GM11168 (cell line): ENCODE measurements around the gene MAMDC4.
"Not testable (repeated sequence)": the region's sequence is repeated elsewhere in the genome, so short reads cannot be mapped to it uniquely, and the experiment has no call there.

ENCODE experiments used
- in situ Hi-C: fragments of 300-500 bp; cut with MboI; formaldehyde crosslinking; loops from one replicate; pipeline ENCODE4 v1.12.0; 2022; ENCODE audit warnings: low sequenced_read_pairs; ENCODE audit not compliant: unreplicated experiment

The MAMDC4 gene

DNA sequence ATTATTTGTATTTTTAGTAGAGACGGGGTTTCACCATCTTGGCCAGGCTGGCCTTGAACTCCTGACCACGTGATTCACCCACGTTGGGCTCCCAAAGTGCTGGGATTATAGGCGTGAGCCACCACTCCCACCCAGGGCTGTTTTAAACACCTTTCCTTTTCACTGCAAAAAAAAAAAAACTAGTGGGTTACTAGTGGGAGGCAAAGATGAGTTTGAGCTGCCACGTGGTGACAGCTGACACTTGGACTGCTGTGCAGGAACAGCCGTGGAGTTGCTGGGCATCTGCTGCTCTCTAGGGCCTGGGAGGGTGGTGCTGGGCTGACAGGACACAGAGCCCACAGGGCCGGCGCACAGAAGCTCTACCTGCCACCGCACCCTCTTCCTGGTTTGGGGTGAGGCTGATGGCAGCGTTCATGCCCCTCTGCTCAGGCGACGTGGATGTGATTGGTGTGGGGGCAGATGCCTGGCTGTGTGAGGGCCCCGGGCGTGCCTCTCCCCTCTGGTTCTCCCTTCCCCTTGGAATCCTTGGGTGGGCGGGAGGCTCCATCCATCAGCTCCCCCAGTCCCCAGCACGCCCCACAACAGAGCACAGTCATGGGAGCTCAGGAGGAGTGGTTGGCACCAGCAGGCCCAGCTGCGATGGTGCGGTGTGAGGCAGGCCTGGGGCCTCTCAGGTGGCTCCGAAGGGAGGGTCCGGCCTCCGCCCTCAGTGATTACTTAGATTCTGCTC lies 27.5 kb upstream of the MAMDC4 start:
- in situ Hi-C loops: no loop called here

DNA sequence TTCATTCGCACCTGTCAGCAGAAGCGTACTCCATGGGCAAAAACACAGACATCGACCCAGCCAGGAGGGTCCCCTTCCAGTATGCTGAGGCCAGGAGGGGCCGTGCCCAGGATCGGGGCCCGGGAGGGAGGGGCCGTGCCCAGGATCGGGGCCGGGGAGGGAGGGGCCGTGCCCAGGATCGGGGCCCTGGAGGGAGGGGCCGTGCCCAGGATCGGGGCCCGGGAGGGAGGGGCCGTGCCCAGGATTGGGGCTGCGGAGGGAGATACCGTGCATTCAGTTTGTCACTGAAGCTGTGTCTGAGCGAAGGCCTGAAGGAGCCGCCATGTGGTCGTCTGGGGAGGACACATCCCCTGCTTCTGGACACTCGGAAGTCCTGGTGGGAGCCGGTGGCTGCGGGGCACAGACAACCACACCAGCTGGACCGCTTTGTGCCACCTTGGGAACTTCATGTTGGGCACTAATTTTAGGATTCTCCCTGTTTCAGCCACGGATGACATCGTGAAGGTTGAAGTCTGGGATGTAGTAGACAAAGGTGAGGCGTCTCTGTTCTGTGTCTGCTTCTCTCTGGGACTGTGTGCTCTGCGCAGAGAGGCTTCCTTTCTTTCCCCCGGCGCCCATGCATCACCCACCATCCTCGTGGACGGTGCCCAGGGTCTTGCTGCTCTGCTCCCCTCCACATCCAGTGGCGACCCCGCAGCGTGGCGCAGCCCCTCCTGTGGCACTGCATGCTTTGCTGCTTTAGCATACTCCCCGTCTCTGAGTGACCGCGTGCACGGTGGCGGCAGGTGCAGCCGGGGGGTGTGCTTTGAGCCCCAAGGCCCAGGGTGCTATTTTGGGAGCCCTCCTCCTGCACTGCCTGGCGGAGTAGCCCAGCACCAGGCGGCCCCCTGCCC lies 26.6 kb upstream of the MAMDC4 start:
- in situ Hi-C loops: no loop called here

DNA sequence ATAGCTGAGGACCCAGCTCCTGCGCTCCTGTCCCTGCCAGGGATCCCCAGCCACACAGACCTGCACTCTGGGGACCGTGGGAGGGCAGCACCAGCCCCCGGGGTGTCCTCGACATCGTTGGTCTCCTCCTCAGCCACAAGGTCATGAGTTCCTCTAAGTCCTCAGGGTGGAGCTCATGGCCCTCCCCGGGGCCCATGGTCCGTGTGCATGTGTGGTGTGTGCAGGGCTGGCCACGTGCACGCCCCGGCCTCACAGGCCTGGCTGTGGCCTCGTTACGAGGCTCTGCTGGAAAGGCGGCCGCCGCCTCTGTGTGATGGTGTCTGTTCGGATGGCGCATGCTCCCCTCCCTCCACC lies 26.0 kb upstream of the MAMDC4 start:
- in situ Hi-C loops: no loop called here

- in situ Hi-C loops: no loop called here
These were observed 25.2 kb upstream of the MAMDC4 start for GRCh38 chr9:136826703-136827582.

GRCh38 chr9:136827794-136828473 lies 24.2 kb upstream of the MAMDC4 start:
- in situ Hi-C loops: no loop called here

GRCh38 chr9:136828474-136829140 lies 23.5 kb upstream of the MAMDC4 start:
- in situ Hi-C loops: no loop called here

DNA sequence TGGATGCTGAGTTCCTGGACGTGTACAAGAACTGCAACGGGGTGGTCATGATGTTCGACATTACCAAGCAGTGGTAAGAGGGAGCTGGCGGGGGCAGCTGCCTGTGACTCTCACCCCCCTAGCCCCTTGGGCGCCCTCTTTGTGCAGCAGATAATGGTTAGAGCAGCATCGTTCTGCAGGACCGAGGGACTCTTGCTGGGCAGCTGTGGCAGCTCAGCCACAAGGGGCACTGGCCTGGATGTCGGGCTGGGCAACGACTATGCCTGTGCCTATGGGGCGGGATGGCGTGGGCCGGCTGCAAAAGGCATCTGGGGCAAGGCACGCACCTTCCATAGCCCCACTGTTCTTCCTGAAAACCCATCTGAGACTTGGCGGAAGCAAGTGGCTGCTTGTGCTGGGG lies 22.7 kb upstream of the MAMDC4 start:
- in situ Hi-C loops: no loop called here

DNA sequence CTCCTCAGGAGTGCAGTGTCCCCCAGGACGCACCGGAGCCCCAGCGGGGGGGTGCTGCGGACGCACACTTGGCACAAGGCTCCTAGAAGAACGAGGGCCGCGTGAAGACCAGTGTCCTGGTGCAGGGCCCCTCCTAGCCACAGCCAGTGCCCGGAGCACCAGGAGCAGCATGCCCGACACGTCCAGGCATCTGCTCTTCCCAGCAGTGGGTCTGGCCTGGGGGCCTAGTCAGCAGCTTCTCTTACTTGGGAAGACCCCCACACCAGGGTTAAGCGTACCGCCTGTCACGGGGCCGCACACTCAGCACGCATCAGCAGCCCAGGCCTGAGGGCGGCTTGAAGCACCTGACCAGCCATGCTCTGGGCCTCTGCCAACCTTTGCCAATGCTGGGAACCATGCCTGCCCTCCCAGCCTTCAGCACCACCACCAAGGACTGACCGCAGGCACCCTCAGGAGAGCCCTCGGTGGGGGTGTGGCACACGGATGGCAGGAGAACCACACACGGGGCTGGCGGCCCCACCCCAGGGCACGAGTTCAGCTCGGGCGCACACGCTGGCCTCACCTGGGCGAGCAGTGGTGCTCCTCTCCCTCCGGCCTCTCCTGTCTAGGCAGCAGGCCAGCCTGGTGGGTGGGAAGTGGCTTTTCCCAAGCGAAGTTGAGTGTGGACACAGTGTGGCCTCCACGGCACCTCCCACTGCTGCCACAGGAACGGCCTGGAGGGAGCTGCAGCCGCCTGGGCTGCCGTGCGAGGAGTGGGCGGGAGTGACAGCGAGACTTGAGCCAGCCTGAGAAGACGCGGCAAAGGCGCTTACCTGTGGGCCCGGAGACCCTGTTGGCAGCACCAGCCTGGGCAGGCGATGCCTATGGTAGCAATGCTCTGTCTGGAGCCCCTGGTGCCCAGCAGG lies 21.9 kb upstream of the MAMDC4 start:
- in situ Hi-C loops: no loop called here

DNA sequence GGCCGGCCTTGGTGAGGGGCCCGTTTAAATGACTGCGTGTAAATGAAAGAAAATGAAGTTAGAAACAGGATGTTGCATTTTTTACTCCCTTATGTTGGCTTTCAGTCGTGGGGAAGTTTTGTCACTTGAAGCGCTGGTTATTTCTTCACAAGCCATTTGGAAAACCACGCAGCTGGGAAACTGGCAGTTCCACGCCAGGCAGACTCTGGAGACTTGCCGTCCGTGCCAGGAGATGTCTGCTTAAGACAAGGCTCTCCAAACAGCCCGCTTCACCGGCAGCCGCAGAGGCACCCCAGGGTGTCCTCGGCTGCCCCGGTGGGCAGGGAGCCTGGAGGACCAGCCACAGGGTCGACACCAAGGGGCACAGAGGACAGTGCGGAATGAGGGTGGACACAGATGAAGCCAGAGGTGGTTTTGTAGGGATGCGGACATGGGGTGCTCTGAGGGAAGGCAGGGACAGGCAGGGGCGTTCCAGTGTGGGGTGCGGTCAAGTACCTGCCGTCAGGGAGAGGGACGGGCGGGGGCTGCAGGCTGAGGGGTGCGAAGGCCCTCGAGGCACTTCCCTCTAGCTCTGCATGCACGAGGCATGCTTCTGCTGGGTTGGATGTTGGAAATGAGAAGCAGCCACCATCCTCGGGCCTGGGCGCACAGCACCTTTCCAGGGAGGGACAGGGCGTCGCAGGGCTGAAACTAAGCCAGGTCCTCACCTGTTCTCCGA lies 21.0 kb upstream of the MAMDC4 start:
- in situ Hi-C loops: no loop called here

DNA sequence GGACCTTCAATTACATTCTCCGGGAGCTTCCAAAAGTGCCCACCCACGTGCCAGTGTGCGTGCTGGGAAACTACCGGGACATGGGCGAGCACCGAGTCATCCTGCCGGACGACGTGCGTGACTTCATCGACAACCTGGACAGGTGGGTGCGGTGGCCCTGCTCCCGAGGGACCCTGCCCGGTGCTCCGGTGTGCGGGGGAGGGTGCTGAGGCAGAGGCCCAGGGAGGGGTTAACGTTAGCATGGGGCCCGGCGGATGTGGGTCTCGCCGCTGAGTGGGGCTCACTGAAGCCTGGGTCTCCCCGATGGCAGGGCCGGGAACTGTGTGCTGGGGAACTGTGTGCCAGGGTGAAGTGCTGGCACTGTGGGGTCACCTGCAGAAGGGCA lies 20.4 kb upstream of the MAMDC4 start:
- in situ Hi-C loops: no loop called here

DNA sequence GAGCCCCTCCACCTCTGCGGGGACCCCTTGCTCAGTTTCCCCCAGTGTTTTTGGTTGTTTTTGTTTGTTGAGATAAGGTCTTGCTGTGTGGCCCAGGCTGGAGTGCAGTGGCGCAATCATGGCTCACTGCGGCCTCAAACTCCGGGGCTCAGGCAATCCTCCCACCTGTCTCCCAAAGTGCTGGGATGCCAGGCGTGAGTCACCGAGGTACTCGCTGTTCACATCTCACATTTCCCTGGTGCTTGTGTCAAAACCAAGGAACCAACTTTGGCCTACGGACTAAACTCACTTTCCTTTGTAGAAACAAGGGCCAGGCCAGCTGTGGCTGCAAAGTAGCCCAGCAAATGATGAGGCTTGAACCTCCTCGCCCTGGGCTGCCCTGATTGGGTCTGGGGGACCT lies 19.6 kb upstream of the MAMDC4 start:
- in situ Hi-C loops: no loop called here

GRCh38 chr9:136833381-136834048 lies 18.6 kb upstream of the MAMDC4 start:
- in situ Hi-C loops: not testable (repeated sequence)

DNA sequence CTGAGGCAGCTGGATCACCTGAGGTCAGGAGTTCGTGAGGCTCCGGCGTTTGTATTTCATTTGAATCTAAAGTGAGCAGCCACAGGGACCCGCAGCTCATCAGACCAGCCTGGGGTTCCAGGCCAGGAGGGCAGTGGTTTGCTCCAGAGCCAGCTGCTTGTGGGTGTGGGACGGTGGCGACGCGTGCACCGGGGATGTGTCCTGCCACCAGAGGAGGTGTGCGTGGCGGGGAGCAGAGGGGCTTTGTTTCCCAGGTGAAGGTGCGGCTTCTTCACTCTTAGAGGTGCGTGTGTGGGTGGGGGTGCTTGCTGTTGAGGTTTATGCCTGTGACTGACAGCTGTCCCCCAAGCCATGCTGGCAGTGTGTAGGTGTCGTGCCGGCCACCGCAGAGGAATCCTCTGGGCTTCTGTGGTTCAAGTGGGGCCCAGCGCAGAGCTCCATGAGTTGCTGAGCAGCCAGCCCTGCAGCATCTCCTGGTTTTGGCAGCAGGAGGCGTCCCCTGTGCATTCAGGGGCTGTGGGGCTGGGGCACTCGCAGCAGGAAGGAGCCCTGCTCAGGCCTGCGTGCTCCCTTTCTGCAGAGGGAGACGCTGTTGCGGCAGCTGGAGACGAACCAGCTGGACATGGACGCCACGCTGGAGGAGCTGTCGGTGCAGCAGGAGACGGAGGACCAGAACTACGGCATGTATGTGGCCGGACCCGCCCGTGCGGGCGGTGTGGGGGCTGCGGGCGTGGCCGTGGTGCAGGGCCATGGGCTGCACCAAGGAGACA lies 16.8 kb upstream of the MAMDC4 start:
- in situ Hi-C loops: no loop called here

DNA sequence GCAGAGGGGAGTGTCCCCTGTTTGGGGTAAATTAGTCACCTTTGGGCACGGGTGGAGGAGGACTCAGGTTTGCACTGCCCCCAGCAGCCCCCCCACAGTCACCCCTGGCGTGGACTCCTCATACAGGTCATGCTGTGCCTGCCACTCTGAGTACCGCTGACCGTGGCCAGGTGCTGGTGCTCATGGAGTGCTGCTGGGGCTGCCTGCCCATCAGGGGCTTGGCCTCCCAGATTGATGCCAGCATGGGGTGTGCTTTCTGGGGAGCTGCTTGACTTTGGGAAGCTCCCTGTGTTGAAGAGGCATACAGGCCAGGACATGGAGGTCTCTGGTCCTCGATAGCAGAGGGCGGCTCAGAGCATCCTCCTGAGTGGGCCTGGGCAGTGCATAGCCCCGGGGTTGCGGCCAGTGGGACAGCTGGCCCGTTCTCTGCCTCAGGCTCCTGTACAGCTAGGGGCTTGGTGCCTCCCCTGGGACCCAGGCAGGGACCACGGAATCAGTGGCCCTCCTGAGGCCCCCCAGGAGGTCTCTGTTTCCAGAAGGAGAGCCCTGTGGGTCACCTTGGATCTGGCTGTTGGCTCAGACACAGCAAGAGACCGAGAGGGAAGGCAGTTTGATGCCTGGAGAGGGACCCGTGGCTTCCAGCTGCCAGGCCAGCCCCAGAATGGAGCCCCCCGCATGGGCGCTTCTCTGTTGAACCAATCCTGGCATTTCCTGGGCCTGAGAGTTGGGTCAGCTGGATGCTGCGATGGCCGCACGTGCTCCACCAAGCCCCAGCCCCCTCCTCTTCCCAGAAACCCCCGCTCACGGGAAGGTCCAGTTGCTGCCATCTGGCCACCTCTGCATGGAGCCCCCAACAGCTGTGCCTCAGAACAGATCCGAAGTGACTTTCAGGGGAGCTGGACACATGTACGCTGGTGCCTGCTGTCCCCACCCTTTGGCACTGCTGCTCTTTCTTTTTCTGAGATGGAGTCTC lies 15.9 kb upstream of the MAMDC4 start:
- in situ Hi-C loops: no loop called here

DNA sequence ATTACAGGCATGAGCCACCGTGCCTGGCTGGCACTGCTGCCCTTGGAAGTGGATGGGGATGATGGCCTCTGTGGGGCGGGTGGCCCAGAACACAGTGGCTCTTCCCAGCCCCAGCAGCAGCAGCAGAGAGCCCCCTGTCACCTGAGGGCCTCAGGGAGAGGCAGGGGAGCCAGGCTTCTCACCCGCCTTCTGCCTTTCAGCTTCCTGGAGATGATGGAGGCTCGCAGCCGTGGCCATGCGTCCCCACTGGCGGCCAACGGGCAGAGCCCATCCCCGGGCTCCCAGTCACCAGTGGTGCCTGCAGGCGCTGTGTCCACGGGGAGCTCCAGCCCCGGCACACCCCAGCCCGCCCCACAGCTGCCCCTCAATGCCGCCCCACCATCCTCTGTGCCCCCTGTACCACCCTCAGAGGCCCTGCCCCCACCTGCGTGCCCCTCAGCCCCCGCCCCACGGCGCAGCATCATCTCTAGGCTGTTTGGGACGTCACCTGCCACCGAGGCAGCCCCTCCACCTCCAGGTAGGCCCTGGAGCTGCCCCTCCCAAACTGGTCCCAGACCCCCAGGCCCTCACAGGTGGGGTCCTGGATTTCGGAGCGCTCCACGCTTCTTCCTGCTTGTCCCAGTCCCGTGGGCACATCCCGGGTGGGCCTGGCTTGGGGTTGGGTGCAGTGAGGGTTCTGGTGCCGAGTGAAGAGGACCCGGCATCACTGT lies 14.8 kb upstream of the MAMDC4 start:
- in situ Hi-C loops: no loop called here
